Activated B cell treated with CpG ODN at 0.5 μM for 24 hours (primary cell): ENCODE measurements around the gene LEO1. TPM values are rescaled to one million over a fixed set of nuclear protein-coding genes. Genes with fewer than 3 reads are reported as not detected.

Experiments
- ATAC-seq: fragments of 200-7000 bp; cut with Tn5 transposase; one replicate; pipeline ENCODE4 v1.10.0; 2021; ENCODE audit warnings: low read depth, mild to moderate bottlenecking, moderate library complexity
- CTCF ChIA-PET: fragments of 350-600 bp; sonication (Branson Sonifier 250); formaldehyde crosslinking; loops from one replicate; lab custom pipeline; 2021; ENCODE audit warnings: antibody characterized with exemption; lab: Charles Lee
- POLR2A ChIA-PET: fragments of 350-600 bp; sonication (Branson Sonifier 250); formaldehyde crosslinking; loops from one replicate; lab custom pipeline; 2021; ENCODE audit warnings: antibody characterized with exemption; lab: Charles Lee
- DNase-seq: peaks from one replicate; pipeline ENCODE4 v3.0.0; 2022
- H3K27ac Mint-ChIP-seq: one replicate; pipeline ENCODE4 v1.8.0; 2020; ENCODE audit warnings: mixed read lengths
- H3K27me3 Mint-ChIP-seq: one replicate; pipeline ENCODE4 v1.8.0; 2021; ENCODE audit warnings: mixed read lengths
- H3K36me3 Mint-ChIP-seq: one replicate; pipeline ENCODE4 v1.8.0; 2021; ENCODE audit warnings: low read depth, mixed read lengths
- H3K4me1 Mint-ChIP-seq: one replicate; pipeline ENCODE4 v1.8.0; 2021; ENCODE audit warnings: mixed read lengths
- H3K4me3 Mint-ChIP-seq: one replicate; pipeline ENCODE4 v1.8.0; 2020; ENCODE audit warnings: mild to moderate bottlenecking, mixed read lengths
- H3K9me3 Mint-ChIP-seq: one replicate; pipeline ENCODE4 v1.8.0; 2020; ENCODE audit warnings: mixed read lengths
- CTCF ChIP-seq: fragments of 200-600 bp; IDR thresholded peaks from one replicate; pipeline ENCODE4 v1.8.0; 2022; ENCODE audit warnings: antibody characterized with exemption, mild to moderate bottlenecking
- intact Hi-C: fragments of 100-400 bp; cut with micrococcal nuclease; formaldehyde crosslinking; loops from one replicate; pipeline ENCODE4 v1.15.1; 2024
- total RNA-seq: library from RNA; stranded (reverse); gene quantifications from 2 replicates; pipeline ENCODE4 v1.2.3, GENCODE V29; 2022

Gene LEO1
- total RNA-seq, 1 donor from 2014 or later: 19.1 TPM

DNA sequence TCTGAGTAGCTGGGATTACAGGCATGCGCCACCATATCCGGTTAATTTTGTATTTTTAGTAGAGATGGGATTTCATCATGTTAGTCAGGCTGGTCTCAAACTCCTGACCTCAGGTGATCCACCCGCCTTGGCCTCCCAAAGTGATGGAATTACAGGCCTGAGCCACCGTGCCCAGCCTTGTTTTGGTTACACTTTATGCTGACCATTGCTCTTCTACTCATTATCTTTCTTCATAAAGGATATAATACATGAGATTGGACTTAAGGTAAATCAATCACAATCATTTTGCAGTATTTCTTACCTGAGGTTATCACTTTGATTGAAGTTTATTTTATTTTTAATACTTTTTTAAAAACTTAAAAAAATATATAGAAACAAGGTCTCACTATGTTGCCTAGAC is 2.2 kb upstream of the LEO1 start:
- Mint-ChIP-seq H3K27ac (no peak overlapping the region), H3K4me3 (no peak overlapping the region), H3K27me3 (no peaks in the 10 kb centered on the region), H3K9me3 (no peaks in the 10 kb centered on the region), H3K36me3 (peaks cover 9% of the 10 kb centered on the region), H3K4me1 (peaks cover 21% of the 10 kb centered on the region)
- ChIA-PET CTCF (no interaction called here), POLR2A (no interaction called here)
- no peak for TF ChIP-seq CTCF
- DNase-seq (no peak), ATAC-seq (no peak)
- intact Hi-C loops: loop anchor here (5.0 kb wide), 1 partner anchor 146 kb away; the partner anchor contains the start of gene TMOD3

DNA sequence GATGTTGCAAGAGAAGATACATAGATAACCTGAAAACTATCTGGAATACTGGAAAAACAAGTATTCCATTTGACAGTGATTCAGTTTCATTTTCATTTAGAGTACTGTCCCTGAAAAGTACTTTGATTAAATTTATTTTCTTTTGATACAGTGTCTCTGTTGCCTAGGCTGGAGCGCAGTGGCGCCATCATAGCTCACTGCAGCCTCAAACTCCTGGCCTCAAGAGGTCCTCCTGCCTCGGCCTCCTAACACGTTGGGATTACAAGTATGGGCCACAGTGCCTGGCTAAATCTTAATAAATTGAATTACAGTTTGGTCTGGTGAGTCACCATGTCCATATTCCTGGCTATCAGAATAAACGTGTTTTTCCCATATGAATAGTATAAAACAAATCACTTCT is 1.6 kb upstream of the LEO1 start:
- ATAC-seq (no peak), DNase-seq (no peak)
- H3K4me3 Mint-ChIP-seq: no peak overlapping the region
- POLR2A ChIA-PET: interaction anchor here (2.9 kb wide), 1 partner anchor 48 kb away, joined by 24 read pairs; no protein-coding TSS in a partner anchor
- intact Hi-C loops: loop anchor here (5.0 kb wide), 1 partner anchor 146 kb away; the partner anchor contains the start of gene TMOD3
- H3K4me1 Mint-ChIP-seq: peaks cover 21% of the 10 kb centered on the region
- H3K36me3 Mint-ChIP-seq: peaks cover 9% of the 10 kb centered on the region
- no peaks in the 10 kb centered on the region for H3K9me3 Mint-ChIP-seq
- H3K27ac Mint-ChIP-seq: no peak overlapping the region
- CTCF ChIA-PET: no interaction called here
- no peaks in the 10 kb centered on the region for H3K27me3 Mint-ChIP-seq
- TF ChIP-seq CTCF: no peak

- intact Hi-C loops: loop anchor here (1.0 to 5.0 kb wide), 4 partner anchors 35 to 208 kb away; partner anchors contain the start of genes MAPK6 and TMOD3
- no peak for ATAC-seq
These were observed 575 bp downstream of the LEO1 start for GRCh38 chr15:51971032-51971374.

GRCh38 chr15:51970132-51970817 is 1.3 kb downstream of the LEO1 start:
- POLR2A ChIA-PET: interaction anchor here (0.9 to 2.9 kb wide), 3 partner anchors 51 to 209 kb away, joined by 4 to 24 read pairs (median 12); no protein-coding TSS in a partner anchor
- intact Hi-C loops: loop anchor here (5.0 kb wide), 1 partner anchor 143 kb away; the partner anchor contains the start of gene TMOD3
- TF ChIP-seq CTCF: no peak

More at GRCh38 chr15:51971032-51971374, 575 bp downstream of the LEO1 start:
- H3K4me3 Mint-ChIP-seq: peak overlapping the region; percentile 100
- H3K27me3 Mint-ChIP-seq: no peaks in the 10 kb centered on the region
- peak overlapping the region; percentile 99 for H3K27ac Mint-ChIP-seq
- CTCF ChIA-PET: interaction anchor here (0.6 to 2.4 kb wide), 3 partner anchors 12 to 170 kb away, joined by 3 to 11 read pairs (median 3); no protein-coding TSS in a partner anchor
- DNase-seq: no peak
- H3K9me3 Mint-ChIP-seq: peaks cover 9% of the 10 kb centered on the region
- peaks cover 21% of the 10 kb centered on the region for H3K4me1 Mint-ChIP-seq
- peaks cover 24% of the 10 kb centered on the region for H3K36me3 Mint-ChIP-seq
- TF ChIP-seq CTCF: no peak
- POLR2A ChIA-PET: interaction anchor here (0.6 to 2.9 kb wide), 9 partner anchors 14 to 778 kb away, joined by 3 to 24 read pairs (median 4); no protein-coding TSS in a partner anchor

DNA sequence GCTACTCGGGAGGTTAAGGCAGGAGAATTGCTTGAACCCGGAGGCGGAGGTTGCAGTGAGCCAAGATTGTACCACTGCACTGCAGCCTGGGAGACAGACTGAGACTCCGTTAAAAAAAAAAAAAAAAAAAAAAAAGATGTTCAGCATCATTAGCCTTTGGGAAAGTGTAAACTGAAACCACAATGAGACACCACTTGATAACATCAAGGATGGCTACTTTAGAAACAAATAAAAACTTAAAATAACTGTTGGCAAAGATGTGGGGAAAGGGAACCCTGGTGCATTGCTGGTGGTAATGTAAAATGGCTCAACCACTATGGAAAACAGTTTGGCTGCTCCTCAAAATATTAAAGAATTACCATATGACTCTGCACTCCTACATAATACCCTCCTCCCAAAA is 1.9 kb downstream of the LEO1 start:
- intact Hi-C loops: loop anchor here (5.0 kb wide), 1 partner anchor 142 kb away; the partner anchor contains the start of gene TMOD3
- Mint-ChIP-seq H3K27me3 (no peaks in the 10 kb centered on the region), H3K9me3 (peaks cover 9% of the 10 kb centered on the region), H3K4me3 (no peak overlapping the region), H3K27ac (no peak overlapping the region), H3K36me3 (peaks cover 37% of the 10 kb centered on the region), H3K4me1 (peaks cover 21% of the 10 kb centered on the region)
- DNase-seq (no peak), ATAC-seq (no peak)
- TF ChIP-seq CTCF: no peak
- ChIA-PET POLR2A (no interaction called here), CTCF (no interaction called here)

More at GRCh38 chr15:51970132-51970817, 1.3 kb downstream of the LEO1 start:
- no peak for ATAC-seq
- H3K4me3 Mint-ChIP-seq: peak overlapping the region; percentile 100
- CTCF ChIA-PET: interaction anchor here (0.6 to 2.4 kb wide), 3 partner anchors 13 to 170 kb away, joined by 3 to 11 read pairs (median 3); no protein-coding TSS in a partner anchor
- H3K9me3 Mint-ChIP-seq: peaks cover 9% of the 10 kb centered on the region
- DNase-seq: no peak
- H3K27me3 Mint-ChIP-seq: no peaks in the 10 kb centered on the region
- peaks cover 32% of the 10 kb centered on the region for H3K36me3 Mint-ChIP-seq
- peak overlapping the region; percentile 99 for H3K27ac Mint-ChIP-seq
- peaks cover 21% of the 10 kb centered on the region for H3K4me1 Mint-ChIP-seq
